Measurements from ENCODE around the gene MCHR1.

The MCHR1 gene, protein sequence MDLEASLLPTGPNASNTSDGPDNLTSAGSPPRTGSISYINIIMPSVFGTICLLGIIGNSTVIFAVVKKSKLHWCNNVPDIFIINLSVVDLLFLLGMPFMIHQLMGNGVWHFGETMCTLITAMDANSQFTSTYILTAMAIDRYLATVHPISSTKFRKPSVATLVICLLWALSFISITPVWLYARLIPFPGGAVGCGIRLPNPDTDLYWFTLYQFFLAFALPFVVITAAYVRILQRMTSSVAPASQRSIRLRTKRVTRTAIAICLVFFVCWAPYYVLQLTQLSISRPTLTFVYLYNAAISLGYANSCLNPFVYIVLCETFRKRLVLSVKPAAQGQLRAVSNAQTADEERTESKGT

DNA sequence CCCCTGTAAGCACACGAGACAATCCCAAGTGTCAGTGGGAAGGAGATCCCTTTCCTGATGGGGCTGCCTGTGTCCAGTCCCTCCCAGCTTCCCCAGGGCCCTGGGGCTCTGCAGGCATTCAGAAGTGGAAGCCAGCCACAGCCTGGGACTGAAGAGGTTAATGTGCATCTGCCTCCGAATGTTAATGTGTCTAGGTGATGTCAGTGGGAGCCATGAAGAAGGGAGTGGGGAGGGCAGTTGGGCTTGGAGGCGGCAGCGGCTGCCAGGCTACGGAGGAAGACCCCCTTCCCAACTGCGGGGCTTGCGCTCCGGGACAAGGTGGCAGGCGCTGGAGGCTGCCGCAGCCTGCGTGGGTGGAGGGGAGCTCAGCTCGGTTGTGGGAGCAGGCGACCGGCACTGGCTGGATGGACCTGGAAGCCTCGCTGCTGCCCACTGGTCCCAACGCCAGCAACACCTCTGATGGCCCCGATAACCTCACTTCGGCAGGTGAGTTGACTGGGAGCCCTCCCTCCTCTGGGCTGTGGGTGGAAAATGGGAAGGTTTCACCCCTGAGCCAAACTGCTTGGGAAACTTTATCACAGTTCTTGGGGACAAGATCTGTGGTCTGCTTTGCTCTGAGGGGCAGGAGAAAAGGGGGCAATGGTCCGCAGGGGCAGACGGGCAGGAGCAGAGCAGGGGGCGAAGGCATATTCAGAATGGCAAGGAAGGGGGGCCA lies at the start of gene MCHR1:
MCHR1 (plus strand) TSS at position 236 of the 715 bp plus-strand sequence; CDS start at position 405, 169 bp downstream.
- DNase-seq (ENCODE audit: low spot score), result no peak

DNA sequence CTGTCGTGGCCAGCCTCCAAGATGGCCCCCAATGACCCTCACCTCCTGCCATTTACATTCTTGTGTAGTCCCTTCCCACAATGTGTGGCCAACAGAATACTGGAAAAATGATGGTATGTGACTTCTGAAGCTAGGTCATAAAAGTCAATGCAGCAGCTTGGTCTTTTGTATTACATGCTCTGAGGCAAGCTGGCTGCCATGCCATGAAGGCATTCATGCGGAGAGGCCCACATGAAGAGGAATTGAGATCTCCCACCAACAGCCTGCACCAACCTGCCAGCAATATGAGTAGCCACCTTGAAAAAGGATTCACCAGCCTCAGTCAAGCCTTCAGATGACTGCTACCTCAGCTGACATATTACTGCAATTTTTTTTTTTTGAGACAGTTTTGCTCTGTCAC lies 47.4 kb upstream of the MCHR1 start:
- DNase-seq (ENCODE audit: low spot score), result no peak

DNA sequence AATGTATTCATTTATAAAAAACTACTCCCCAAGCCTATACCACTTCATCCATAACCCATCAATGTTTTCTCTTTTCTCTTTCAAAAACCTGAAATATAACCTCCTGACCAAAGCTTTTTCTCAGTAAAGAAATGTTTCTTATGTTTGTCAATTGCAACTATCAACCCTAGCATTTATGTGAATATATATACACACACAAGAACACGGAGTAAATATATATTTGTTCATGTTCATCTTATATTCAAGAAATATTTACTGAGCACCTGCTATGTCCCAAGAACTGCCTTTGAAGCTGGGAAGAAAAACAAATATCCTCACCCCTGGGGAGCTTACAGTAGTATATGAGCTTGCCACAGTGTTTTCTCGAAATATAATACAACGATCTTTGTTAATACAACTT lies 46.2 kb upstream of the MCHR1 start:
- DNase-seq (ENCODE audit: low spot score), result no peak

DNA sequence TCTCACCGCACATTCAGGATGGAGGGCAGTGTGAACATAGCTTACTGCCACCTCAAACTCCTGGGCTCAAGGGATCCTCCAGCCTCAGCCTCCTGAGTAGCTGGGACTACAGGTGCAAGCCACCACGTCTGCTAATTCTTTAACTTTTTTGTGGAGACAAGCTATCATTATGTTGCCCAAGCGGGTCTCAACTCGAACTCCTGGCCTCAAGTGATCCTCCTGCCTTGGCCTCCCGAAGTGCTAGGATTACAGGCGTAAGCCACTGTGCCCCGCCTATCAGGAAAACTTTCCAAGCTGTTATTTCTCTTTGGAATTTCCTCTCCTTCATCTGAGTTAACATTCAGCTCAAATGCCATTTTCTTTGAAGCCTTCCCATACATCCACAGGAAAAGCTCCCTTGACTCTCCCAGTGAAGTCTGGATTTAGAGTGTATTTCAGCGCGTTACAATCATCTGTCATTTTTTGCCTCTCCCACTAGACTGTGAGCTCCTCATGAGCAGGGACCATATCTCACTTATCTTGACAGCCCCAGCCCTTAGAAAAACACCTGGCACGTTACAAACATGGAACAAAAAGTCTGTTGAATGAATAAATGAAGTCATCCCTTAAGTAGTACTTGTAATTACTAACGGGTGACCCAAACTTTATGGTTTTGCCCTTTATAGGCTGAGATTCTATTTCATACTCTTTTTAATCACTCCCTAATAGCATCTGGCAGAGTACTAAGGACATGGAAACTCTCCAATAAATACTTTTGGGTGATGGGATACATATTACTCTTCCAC lies 45.0 kb upstream of the MCHR1 start:
- no peak for DNase-seq (ENCODE audit: low spot score)

DNA sequence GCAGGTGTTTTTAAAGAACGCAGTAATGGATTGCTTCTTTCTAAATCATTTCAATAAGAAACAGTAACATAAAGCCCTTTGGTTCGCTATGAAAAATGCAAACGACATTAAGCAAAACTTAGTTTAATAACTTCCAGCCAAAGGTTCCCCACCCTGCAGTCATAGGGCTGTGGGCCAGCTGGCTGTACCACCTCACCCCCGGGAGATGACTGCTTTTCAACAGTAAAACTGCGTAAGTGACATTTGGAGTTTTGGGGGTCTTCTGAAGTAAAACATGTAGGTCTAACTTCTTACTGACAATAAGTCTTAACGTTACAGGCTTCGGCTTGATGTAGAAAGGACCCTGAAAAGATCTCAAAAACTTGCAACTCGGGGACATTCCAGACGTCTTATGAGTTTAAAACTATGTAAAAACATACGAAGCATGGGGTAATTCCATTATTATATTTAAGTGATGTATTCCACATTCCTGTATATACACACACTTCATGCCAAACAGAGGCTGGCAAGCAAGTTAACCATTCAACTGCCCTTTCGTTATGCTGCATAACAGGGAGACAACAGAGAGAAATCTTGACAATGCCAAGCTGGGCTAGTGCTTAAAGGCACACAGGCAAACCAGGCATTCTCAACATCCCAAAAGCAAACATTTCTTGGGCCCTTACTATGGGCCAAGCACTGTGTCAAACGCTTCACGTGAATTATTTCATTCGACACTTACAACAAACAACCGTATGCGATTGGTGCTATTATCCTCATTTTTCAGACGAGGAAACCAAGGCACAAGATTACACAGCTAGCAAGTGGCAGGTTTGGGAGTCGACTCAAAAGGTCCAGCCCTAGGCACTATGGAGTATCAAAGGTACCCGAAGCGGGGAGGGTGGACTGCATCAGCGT lies 44.0 kb upstream of the MCHR1 start:
- DNase-seq (ENCODE audit: low spot score), result peak; percentile 12

DNA sequence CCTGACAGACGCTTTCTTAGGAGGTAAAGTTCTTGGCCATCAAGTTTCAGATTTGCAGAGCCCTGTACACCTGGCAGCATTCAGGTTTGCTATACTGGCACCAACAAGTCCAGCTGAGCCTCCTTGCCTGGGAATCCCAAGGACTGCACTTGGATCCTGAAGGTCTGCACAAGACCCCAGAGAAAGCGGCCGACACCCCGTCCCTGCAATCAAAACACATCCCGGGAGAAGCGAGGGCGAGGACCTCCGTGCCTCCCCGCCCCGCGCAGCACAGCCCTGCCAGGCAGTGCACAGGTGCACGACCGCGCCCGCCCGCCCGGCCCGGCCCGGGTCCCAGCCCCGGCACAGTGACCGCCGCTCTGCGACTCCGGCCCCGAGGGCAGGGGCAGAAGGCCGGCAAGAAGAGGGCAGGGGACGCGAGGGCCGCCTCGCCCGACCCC lies 43.3 kb upstream of the MCHR1 start:
- no peak for DNase-seq (ENCODE audit: low spot score)

DNA sequence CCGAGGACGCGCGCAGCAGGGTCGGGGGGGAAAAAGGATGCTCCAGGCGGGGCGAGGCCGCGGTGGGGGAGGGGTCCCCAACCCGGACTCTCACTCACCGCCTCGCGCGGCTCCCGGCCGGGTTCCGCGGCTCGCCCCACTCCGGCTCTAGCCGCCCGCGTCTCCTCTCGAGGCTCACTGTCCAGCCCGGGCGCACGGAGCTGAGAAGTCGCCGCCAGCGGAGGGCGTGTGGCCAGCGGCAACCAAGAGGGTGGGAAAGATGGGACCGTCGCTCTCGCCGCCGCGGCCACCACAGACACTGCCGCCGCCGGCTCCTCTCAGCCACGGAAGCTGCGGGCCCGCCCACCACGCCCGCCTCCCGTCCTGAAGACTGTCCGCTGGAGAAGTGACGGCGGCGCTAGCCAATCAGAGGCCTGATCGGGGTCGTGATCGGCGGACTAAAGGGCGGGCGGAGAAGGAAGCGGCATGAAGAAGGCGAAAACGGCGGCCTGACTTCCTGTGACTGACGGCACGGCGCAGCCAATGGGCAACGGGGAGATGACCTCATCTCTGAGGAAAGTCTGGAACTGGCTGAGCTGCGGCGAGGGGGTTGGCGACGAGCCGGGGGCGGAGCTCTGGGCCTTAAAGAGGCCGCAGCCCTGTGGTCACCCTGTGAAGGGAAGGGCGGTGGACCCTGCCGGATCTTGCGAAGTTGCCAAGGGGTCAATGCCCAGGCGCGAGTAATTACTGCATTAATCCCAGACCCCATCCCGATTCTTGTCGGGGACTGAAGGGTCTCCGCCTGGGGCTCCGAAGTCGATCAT lies 42.7 kb upstream of the MCHR1 start, which contains the start of gene MRTFA:
MRTFA (minus strand) TSS at position 340 of the 803 bp plus-strand sequence.
- peak; percentile 100 for DNase-seq (ENCODE audit: low spot score)

DNA sequence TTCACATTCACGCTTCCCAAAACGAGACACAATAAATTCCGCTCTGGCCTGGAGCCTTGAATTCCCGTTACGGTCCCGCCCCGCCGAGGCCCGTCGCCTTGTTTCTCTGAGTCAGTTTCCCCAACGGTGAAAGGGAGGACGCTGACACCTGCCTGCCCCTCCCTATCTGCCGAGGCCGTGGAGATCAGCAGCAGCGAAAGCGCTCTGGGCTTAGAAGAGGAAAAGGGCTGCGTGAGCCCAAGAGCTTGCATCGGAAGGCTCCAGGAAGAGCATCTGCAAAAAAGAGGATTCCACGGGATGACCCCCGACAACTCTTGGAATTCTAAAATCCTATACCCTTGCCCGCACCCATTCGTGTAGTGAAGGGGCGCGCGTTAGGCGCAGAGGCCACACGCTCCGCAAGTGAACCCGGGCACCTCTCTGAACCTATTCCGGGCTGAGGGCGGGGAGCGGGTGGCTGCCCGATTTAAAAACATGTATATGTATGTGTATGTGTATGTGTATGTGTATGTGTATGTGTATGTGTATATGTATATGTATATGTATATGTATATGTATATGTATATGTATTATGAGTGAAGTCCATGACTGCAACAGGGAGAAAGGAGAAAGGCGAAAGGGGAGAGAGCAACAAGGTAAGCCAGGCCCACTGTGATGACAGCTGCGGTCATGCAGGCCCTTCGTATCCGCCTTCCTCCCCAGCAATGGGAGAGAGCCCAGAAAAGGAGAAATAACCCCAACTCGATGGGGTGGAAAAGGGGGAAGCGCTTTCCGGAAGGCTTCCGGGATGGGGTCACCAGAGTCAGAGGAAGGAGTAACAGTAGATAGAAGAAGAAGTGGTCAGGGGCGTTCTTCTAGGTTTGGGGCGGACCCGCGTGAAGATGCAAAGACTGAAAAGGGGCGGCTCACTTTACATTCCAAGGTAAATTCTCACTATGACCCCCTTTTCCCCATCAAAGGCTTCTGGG lies 41.8 kb upstream of the MCHR1 start:
- peak; percentile 37 for DNase-seq (ENCODE audit: low spot score)

DNA sequence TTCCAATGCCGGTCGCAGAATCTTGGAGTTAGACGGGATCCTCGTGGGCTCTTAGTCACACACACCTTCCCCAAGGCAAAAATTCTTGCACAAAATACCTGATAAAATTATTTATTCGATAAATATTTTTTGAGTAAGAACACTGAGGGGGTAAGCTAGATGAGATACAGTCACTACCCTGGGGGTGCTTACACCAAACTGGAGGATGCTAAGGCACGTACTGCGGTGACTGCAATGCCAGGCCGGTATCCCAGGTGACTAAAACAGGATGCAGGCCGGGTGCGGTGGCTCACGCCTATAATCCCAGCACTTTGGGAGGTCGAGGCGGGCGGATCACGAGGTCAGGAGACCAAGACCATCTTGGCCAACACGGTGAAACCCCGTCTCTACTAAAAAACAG lies 41.0 kb upstream of the MCHR1 start:
- no peak for DNase-seq (ENCODE audit: low spot score)

DNA sequence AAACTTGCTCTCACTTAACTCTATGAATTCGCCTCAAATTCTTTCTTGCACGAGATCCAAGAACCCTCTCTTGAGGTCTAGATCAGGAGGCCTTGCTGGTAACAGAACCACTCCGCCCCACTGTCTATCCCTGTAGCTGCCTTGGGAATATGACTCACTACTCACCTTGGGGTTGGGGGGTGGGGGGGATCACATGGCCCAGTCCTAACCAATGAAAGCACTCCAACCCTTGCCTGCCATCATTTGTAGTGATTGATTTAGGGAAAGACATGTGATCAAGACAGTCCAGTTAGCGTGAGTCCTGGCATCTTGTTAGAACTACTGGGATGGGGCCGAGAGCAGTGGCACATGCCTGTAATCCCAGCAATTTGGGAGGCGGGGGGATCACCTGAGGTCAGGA lies 38.0 kb upstream of the MCHR1 start:
- DNase-seq (ENCODE audit: low spot score), result no peak

DNA sequence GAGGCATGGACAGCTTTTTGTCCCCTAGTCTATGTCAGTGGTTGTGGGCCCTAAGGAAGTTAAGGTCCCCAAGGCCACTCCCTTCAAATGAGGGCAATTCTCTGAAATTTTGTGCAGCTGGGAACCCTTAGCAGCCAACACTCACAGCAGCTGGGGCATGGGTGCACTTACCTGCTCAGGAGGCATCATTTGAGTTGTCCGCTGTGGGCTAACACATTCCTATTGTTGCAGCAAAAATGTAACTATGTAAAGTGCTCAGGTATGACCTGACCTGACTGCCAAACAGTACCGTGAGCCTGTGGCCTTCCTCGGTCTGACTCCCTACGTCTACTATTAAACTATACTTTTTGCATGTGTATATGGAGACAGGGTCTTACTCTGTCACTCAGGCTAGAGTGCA lies 37.0 kb upstream of the MCHR1 start:
- DNase-seq (ENCODE audit: low spot score), result no peak

DNA sequence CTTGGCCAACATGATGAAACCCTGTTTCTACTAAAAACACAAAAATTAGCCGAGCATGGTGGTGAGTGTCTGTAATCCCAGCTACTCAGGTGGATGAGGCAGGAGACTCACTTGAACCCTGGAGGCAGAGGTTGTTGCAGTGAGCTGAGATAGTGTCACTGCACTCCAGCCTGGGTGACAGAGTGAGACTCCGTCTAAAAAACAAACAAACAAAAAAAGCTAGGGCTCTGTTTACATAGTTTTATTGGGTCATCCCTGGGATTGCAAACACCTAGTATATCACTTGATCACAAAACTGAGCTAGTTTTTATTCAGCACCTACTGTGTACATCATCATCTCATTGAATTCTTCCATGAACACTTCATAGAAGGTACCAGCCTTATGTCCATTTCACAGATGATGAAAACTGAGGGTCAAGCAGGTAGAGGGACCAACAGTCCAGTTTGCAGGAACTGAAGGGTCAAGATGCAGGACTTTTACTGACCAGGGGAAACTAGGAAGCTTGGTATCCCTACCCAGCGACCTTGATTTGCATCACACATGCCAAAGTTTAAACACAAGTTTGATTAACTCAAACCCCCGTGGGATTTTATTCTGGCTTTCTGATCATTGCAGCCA lies 33.6 kb upstream of the MCHR1 start:
- no peak for DNase-seq (ENCODE audit: low spot score)

DNA sequence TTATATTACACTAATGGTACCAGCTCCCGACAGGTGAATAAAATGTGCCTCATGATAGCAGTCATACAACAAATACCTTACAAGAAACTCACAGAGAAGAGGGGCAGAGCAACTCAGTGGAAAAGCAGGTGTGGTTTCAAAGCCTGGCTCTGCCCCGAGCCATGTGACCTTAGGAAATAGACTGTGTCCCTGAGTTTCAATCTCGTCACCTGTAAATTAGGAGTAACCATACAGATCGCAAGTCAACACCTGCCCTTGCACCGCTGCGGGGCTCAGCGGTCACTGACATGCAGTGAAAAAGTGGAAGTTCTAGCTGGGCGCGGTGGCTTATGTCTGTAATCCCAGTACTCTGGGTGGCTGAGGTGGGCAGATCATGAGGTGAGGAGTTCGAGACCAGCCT lies 30.9 kb upstream of the MCHR1 start:
- no peak for DNase-seq (ENCODE audit: low spot score)

DNA sequence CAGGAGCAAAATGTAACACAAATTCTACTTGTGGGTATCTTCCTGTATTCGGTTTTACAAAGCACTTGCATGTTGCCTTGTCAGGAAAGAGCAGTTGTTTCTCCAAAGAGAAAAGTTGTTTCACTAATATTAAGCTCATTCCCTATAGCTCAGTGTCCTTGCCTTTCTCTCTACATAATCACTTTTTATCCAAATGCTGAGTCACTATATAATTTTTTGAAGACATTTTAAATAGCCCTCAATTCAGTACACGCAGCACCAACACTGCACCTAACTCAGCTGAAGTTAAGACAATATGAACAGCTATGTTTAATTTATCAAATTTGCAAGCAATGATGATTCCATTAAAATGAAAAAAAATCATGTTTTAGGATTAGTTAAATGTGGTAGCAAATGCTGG lies 28.2 kb upstream of the MCHR1 start:
- peak; percentile 12 for DNase-seq (ENCODE audit: low spot score)

DNA sequence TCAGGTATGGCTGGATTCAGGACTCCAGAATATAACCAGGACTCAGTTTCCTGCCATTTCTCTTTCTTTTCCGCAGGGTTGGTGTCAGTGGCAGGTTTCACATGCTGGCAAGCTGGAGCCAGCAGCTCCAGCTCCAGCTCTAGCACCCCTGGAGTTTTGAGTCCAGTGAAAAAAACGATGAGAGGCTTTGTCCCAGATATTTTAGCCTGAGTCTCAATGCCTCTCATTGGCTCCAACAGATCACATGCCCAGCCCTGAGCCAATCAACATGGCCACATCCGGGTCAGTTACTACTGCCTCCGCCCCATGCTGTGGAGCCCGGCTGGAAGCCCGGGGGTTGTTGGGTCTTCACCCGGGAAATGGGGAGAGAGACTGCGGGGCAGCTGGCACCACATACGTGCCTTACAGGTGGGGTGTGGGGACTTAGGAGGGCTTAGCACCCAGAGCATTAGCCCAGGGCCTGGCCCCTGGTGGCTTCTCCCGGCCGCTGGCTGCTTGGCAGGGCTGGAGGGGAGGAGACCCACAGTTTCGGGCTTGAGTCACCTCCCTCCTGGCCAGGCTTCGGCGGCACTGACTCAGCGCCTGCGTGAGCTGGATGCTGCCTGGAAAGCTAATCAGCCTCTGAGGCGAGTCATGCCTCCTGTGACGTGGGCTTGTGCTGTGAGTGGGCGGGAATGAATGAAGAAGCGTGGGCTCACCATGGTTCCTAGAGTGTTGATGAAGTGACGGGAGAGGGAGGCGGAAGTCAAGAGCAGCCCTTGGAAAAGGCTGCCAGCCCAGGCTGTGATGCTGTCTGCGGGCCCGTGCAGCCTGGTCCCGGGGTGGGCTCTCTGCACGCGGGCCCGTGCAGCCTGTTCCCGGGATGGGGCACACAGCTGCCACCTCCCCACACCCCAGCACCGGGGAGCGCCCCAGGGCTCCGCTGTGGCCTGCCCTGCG lies 27.5 kb upstream of the MCHR1 start:
- peak; percentile 98 for DNase-seq (ENCODE audit: low spot score)

DNA sequence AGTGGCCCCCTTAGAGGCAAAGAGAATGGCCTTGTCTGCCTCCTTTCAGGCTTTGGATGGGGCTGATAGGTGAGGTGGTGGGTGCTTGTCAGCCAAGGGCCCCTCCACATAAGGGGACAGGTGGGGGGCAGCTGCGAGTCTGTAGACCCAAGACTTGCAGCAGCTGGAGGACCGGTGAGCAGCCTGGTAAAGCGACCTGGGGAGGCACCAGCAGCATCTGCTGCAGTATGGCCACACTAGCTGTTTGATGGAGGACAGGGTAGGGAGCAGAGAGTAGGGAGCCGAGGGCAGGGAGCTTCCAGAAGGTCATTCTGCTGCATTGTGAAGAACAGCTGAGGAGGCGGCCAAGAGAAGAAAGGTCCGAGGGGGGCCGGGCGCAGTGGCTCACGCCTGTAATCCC lies 25.9 kb upstream of the MCHR1 start:
- no peak for DNase-seq (ENCODE audit: low spot score)

DNA sequence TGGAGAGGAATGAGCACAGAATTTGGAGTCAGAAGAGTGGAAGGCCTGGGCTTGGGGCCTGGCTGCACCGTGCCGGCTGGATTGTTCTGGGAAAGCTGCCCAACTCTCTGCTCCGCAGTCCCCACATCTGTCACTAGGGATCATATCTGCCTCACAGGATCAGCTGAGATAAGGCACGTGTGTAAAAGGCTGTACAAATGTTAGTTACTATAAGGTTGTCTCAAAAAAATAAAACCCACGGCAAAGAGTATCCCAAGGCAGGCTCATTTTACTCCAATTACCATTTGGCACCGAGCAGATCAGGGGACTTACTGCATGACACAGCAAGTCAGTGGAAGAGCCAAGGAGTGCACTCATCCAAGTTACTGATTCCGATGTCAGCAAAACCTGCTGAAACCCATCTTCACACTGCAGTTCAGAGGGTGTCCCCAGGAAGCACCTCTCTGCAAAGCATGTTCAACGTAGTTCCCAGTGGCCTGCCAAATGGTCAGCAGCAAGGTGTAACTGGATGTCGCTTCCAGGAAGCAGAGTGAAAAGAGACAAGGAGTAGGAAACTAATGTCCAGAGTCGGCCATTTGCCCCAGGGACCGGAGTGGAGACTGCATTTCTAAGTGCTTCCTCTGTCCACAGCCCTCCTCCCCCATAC lies 24.6 kb upstream of the MCHR1 start:
- DNase-seq (ENCODE audit: low spot score), result peak; percentile 77

Data from pons (tissue), 1 donor.